Neural cell (in vitro differentiated cells): Measurements from ENCODE around the gene TBC1D5.

ENCODE experiments used
- EP300 ChIP-seq: fragments of 450-650 bp; conservative IDR thresholded peaks from 2 replicates; pipeline ENCODE4 v1.6.1; 2014; ENCODE audit warnings: antibody characterized with exemption, mild to moderate bottlenecking, moderate library complexity; ENCODE audit not compliant: poor library complexity, severe bottlenecking
- EZH2 ChIP-seq: fragments of 200-600, 300-800 bp; shearing (Covaris generic), sonication (generic); IDR thresholded peaks from 2 replicates; pipeline ENCODE4 v1.6.1; 2014; ENCODE audit warnings: antibody characterized with exemption, low read length, borderline replicate concordance, mild to moderate bottlenecking; ENCODE audit not compliant: insufficient read depth, poor library complexity, severe bottlenecking
- MXI1 ChIP-seq: fragments of 450-650 bp; conservative IDR thresholded peaks from 2 replicates; pipeline ENCODE4 v1.6.1; 2014; ENCODE audit warnings: antibody characterized with exemption, mild to moderate bottlenecking; ENCODE audit not compliant: poor library complexity, severe bottlenecking
- POLR2AphosphoS5 ChIP-seq: IDR thresholded peaks from 2 replicates; pipeline ENCODE4 v1.6.1; 2012
- RAD21 ChIP-seq: fragments of 450-650 bp; conservative IDR thresholded peaks from 2 replicates; pipeline ENCODE4 v1.6.1; 2014; ENCODE audit warnings: antibody characterized with exemption, mild to moderate bottlenecking, moderate library complexity
- TAF1 ChIP-seq: IDR thresholded peaks from 2 replicates; pipeline ENCODE4 v1.6.1; 2012; ENCODE audit warnings: low read depth
- TF ChIP-seq, protein P1 (sequence below): fragments of 450-650 bp; IDR thresholded peaks from 2 replicates; pipeline ENCODE4 v1.5.1; 2014; ENCODE audit warnings: antibody characterized with exemption, mild to moderate bottlenecking, moderate library complexity; ENCODE audit not compliant: poor library complexity, severe bottlenecking
- TF ChIP-seq, protein P2 (sequence below): IDR thresholded peaks from 2 replicates; pipeline ENCODE4 v1.6.1; 2012; ENCODE audit warnings: borderline replicate concordance

GRCh38 chr3:17151598-17152373, 590.6 kb downstream of the TBC1D5 start:
- TF ChIP-seq, protein P1, sequence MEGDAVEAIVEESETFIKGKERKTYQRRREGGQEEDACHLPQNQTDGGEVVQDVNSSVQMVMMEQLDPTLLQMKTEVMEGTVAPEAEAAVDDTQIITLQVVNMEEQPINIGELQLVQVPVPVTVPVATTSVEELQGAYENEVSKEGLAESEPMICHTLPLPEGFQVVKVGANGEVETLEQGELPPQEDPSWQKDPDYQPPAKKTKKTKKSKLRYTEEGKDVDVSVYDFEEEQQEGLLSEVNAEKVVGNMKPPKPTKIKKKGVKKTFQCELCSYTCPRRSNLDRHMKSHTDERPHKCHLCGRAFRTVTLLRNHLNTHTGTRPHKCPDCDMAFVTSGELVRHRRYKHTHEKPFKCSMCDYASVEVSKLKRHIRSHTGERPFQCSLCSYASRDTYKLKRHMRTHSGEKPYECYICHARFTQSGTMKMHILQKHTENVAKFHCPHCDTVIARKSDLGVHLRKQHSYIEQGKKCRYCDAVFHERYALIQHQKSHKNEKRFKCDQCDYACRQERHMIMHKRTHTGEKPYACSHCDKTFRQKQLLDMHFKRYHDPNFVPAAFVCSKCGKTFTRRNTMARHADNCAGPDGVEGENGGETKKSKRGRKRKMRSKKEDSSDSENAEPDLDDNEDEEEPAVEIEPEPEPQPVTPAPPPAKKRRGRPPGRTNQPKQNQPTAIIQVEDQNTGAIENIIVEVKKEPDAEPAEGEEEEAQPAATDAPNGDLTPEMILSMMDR = no peak
- no peak for TF ChIP-seq EZH2
- TF ChIP-seq, protein P2, sequence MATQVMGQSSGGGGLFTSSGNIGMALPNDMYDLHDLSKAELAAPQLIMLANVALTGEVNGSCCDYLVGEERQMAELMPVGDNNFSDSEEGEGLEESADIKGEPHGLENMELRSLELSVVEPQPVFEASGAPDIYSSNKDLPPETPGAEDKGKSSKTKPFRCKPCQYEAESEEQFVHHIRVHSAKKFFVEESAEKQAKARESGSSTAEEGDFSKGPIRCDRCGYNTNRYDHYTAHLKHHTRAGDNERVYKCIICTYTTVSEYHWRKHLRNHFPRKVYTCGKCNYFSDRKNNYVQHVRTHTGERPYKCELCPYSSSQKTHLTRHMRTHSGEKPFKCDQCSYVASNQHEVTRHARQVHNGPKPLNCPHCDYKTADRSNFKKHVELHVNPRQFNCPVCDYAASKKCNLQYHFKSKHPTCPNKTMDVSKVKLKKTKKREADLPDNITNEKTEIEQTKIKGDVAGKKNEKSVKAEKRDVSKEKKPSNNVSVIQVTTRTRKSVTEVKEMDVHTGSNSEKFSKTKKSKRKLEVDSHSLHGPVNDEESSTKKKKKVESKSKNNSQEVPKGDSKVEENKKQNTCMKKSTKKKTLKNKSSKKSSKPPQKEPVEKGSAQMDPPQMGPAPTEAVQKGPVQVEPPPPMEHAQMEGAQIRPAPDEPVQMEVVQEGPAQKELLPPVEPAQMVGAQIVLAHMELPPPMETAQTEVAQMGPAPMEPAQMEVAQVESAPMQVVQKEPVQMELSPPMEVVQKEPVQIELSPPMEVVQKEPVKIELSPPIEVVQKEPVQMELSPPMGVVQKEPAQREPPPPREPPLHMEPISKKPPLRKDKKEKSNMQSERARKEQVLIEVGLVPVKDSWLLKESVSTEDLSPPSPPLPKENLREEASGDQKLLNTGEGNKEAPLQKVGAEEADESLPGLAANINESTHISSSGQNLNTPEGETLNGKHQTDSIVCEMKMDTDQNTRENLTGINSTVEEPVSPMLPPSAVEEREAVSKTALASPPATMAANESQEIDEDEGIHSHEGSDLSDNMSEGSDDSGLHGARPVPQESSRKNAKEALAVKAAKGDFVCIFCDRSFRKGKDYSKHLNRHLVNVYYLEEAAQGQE = no peak
- no peak for TF ChIP-seq TAF1
- TF ChIP-seq POLR2AphosphoS5 = no peak
- TF ChIP-seq EP300 = no peak
- no peak for TF ChIP-seq RAD21
- TF ChIP-seq MXI1 = no peak
